Measurements from ENCODE around the gene REEP1.
"Not testable (repeated sequence)": the region's sequence is repeated elsewhere in the genome, so short reads cannot be mapped to it uniquely, and the experiment has no call there.

Gene REEP1

GRCh38 chr2:86352137-86352726, 14.8 kb upstream of the REEP1 start:
- H3K4me3 ChIP-seq (ENCODE audit: low read depth, low read length), result no peak overlapping the region
- no peak for TF ChIP-seq CTCF (IDR thresholded peaks at IDR 0.05; ENCODE audit: low read depth, low read length, missing control alignments)
- DNase-seq (ENCODE audit: low read depth), result no peak
- in situ Hi-C loops (cut with HindIII; ENCODE audit: low sequenced_read_pairs), result no loop called here

GRCh38 chr2:86350751-86351150, 13.3 kb upstream of the REEP1 start:
- in situ Hi-C loops (cut with HindIII; ENCODE audit: low sequenced_read_pairs), result no loop called here
- no peak overlapping the region for H3K4me3 ChIP-seq (ENCODE audit: low read depth, low read length)
- TF ChIP-seq CTCF (IDR thresholded peaks at IDR 0.05; ENCODE audit: low read depth, low read length, missing control alignments), result no peak
- DNase-seq (ENCODE audit: low read depth), result no peak

GRCh38 chr2:86347401-86347800, 10.0 kb upstream of the REEP1 start:
- in situ Hi-C loops (cut with HindIII; ENCODE audit: low sequenced_read_pairs), result no loop called here
- DNase-seq (ENCODE audit: low read depth), result no peak
- no peak overlapping the region for H3K4me3 ChIP-seq (ENCODE audit: low read depth, low read length)
- no peak for TF ChIP-seq CTCF (IDR thresholded peaks at IDR 0.05; ENCODE audit: low read depth, low read length, missing control alignments)

- DNase-seq (ENCODE audit: low read depth); in situ Hi-C loops (cut with HindIII; ENCODE audit: low sequenced_read_pairs); H3K4me3 ChIP-seq (ENCODE audit: low read depth, low read length): not testable (repeated sequence)
Observed at GRCh38 chr2:86345783-86346370, 8.5 kb upstream of the REEP1 start.

GRCh38 chr2:86344404-86344803, 7.0 kb upstream of the REEP1 start:
- TF ChIP-seq CTCF (IDR thresholded peaks at IDR 0.05; ENCODE audit: low read depth, low read length, missing control alignments), result no peak
- no peak overlapping the region for H3K4me3 ChIP-seq (ENCODE audit: low read depth, low read length)
- in situ Hi-C loops (cut with HindIII; ENCODE audit: low sequenced_read_pairs), result no loop called here
- no peak for DNase-seq (ENCODE audit: low read depth)

- in situ Hi-C loops (cut with HindIII; ENCODE audit: low sequenced_read_pairs), result no loop called here
- TF ChIP-seq CTCF (IDR thresholded peaks at IDR 0.05; ENCODE audit: low read depth, low read length, missing control alignments), result no peak
- no peak overlapping the region for H3K4me3 ChIP-seq (ENCODE audit: low read depth, low read length)
- DNase-seq (ENCODE audit: low read depth), result no peak
Observed at GRCh38 chr2:86342488-86342887, 5.1 kb upstream of the REEP1 start.

- TF ChIP-seq CTCF (IDR thresholded peaks at IDR 0.05; ENCODE audit: low read depth, low read length, missing control alignments), result no peak
- in situ Hi-C loops (cut with HindIII; ENCODE audit: low sequenced_read_pairs), result no loop called here
- H3K4me3 ChIP-seq (ENCODE audit: low read depth, low read length), result no peak overlapping the region
- no peak for DNase-seq (ENCODE audit: low read depth)
Observed at GRCh38 chr2:86341470-86341869, 4.0 kb upstream of the REEP1 start.
